ENCODE data around the gene TBXA2R.

TBXA2R gene

GRCh38 chr19:3627351-3627723, 20.7 kb upstream of the TBXA2R start:
- Histone ChIP-seq H3K36me3 (ENCODE audit: control insufficient read depth, insufficient read depth, low read length) (peaks cover 19% of the 10 kb centered on the region), H3K27ac (ENCODE audit: low read depth, low read length, severe bottlenecking) (no peak overlapping the region), H3K9me3 (ENCODE audit: control insufficient read depth, low read length) (no peaks in the 10 kb centered on the region), H3K4me3 (ENCODE audit: extremely low read depth, insufficient read depth, low read length, poor library complexity, severe bottlenecking) (peak overlapping the region; percentile 99), H3K4me1 (ENCODE audit: control insufficient read depth, insufficient read depth, low read length, poor library complexity, severe bottlenecking) (peaks cover 9% of the 10 kb centered on the region)
- 71 to 100% methylated on average over 1 to 4 of the region's 7 CpGs for WGBS, 2 experiments (ENCODE audit: insufficient coverage in 2 of 2)

- WGBS, 2 experiments (ENCODE audit: insufficient coverage in 2 of 2) = 0% methylated on average over 49 to 70 of the region's 80 CpGs
- Histone ChIP-seq H3K4me3 (ENCODE audit: extremely low read depth, insufficient read depth, low read length, poor library complexity, severe bottlenecking) (peak within 1 kb of the TSS; percentile 99), H3K27ac (ENCODE audit: low read depth, low read length, severe bottlenecking) (peak within 1 kb of the TSS; percentile 98), H3K9me3 (ENCODE audit: control insufficient read depth, low read length) (no peaks in the 10 kb centered on the region), H3K36me3 (ENCODE audit: control insufficient read depth, insufficient read depth, low read length) (peaks cover 17% of the 10 kb centered on the region), H3K4me1 (ENCODE audit: control insufficient read depth, insufficient read depth, low read length, poor library complexity, severe bottlenecking) (peaks cover 9% of the 10 kb centered on the region)
These were observed 20.0 kb upstream of the TBXA2R start, which contains the start of gene CACTIN for GRCh38 chr19:3626473-3627350. Gene CACTIN, minus strand, starts transcription at chr19:3626790. Its CDS starts 28 bp downstream, at chr19:3626762.

- peaks cover 17% of the 10 kb centered on the region for H3K36me3 ChIP-seq (ENCODE audit: control insufficient read depth, insufficient read depth, low read length)
- H3K9me3 ChIP-seq (ENCODE audit: control insufficient read depth, low read length) = no peaks in the 10 kb centered on the region
- peaks cover 9% of the 10 kb centered on the region for H3K4me1 ChIP-seq (ENCODE audit: control insufficient read depth, insufficient read depth, low read length, poor library complexity, severe bottlenecking)
- peak overlapping the region; percentile 99 for H3K4me3 ChIP-seq (ENCODE audit: extremely low read depth, insufficient read depth, low read length, poor library complexity, severe bottlenecking)
- WGBS, 2 experiments (ENCODE audit: insufficient coverage in 2 of 2) = 2% methylated on average over 21 of the region's 21 CpGs
- peak overlapping the region; percentile 45 for H3K27ac ChIP-seq (ENCODE audit: low read depth, low read length, severe bottlenecking)
These were observed 19.4 kb upstream of the TBXA2R start for GRCh38 chr19:3625996-3626472.

DNA sequence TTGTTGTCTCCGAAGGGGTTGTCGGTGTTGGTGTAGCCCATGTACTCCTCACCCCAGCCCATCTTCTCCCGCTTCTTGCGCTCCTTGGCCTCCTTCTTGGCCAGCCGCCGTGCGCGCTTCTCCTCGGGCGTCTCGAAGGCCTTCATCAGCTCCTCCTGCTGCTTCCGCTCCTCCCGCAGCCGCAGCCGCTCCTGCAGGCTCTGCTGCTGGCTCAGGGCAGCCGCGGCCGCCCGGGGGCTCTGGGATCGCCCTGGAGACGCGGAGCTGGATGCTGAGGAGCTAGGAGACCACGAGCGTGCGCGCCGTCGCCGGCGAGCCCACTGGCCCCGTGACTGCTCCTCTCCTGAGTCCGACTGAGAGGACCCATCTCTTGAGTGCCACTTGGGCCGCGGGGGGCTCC, 17.0 kb upstream of the TBXA2R start:
- no peak overlapping the region for H3K4me3 ChIP-seq (ENCODE audit: extremely low read depth, insufficient read depth, low read length, poor library complexity, severe bottlenecking)
- H3K27ac ChIP-seq (ENCODE audit: low read depth, low read length, severe bottlenecking) = no peak overlapping the region
- H3K9me3 ChIP-seq (ENCODE audit: control insufficient read depth, low read length) = no peaks in the 10 kb centered on the region
- H3K4me1 ChIP-seq (ENCODE audit: control insufficient read depth, insufficient read depth, low read length, poor library complexity, severe bottlenecking) = peaks cover 9% of the 10 kb centered on the region
- 96 to 98% methylated on average over 31 to 34 of the region's 34 CpGs for WGBS, 2 experiments (ENCODE audit: insufficient coverage in 2 of 2)
- peaks cover 23% of the 10 kb centered on the region for H3K36me3 ChIP-seq (ENCODE audit: control insufficient read depth, insufficient read depth, low read length)

DNA sequence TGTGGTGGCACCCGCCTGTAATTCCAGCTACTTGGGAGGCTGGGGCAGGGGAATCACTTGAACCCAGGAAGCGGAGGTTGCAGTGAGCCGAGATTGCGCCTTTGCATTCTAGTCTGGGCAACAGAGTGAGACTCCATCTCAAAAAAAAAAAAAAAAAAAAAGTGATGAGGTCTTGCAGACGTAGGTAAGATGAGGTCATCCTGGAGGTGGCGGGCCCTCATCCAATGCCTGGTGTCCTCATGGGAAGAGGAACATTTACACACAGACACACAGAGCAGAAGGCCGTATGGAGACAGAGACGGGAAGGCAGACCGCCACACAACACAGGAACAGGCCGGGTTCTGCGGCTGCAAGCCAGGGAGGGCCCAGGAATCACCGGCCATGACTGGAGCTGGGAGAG, 15.5 kb upstream of the TBXA2R start:
- WGBS, 2 experiments (ENCODE audit: insufficient coverage in 2 of 2) = 89 to 96% methylated on average over 6 to 9 of the region's 12 CpGs
- H3K4me1 ChIP-seq (ENCODE audit: control insufficient read depth, insufficient read depth, low read length, poor library complexity, severe bottlenecking) = peaks cover 11% of the 10 kb centered on the region
- H3K4me3 ChIP-seq (ENCODE audit: extremely low read depth, insufficient read depth, low read length, poor library complexity, severe bottlenecking) = no peak overlapping the region
- H3K9me3 ChIP-seq (ENCODE audit: control insufficient read depth, low read length) = no peaks in the 10 kb centered on the region
- H3K36me3 ChIP-seq (ENCODE audit: control insufficient read depth, insufficient read depth, low read length) = peaks cover 23% of the 10 kb centered on the region
- H3K27ac ChIP-seq (ENCODE audit: low read depth, low read length, severe bottlenecking) = no peak overlapping the region

DNA sequence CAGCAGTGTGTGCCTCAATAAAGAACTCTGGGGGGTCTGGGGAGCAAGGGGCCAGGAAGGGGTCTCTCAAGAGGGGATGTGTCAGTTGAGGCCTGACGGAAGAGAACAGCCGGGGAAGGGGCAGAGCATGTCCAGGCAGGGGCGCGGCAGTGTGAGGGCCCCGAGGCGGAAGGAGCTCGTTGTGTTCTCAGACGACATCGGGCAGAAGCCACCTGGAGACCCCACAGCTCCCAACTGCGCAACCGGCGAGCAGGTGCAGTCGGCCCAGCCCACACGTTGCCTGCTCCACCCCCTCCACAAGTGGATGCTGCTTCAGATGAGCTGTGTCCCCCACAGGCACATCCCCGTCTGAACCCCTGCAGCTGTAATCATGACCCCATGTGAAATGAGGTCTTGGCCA, 15.0 kb upstream of the TBXA2R start:
- H3K36me3 ChIP-seq (ENCODE audit: control insufficient read depth, insufficient read depth, low read length) = peaks cover 27% of the 10 kb centered on the region
- 98 to 99% methylated on average over 11 to 14 of the region's 15 CpGs for WGBS, 2 experiments (ENCODE audit: insufficient coverage in 2 of 2)
- H3K27ac ChIP-seq (ENCODE audit: low read depth, low read length, severe bottlenecking) = no peak overlapping the region
- H3K9me3 ChIP-seq (ENCODE audit: control insufficient read depth, low read length) = no peaks in the 10 kb centered on the region
- no peak overlapping the region for H3K4me3 ChIP-seq (ENCODE audit: extremely low read depth, insufficient read depth, low read length, poor library complexity, severe bottlenecking)
- H3K4me1 ChIP-seq (ENCODE audit: control insufficient read depth, insufficient read depth, low read length, poor library complexity, severe bottlenecking) = peaks cover 11% of the 10 kb centered on the region

- H3K4me3 ChIP-seq (ENCODE audit: extremely low read depth, insufficient read depth, low read length, poor library complexity, severe bottlenecking) = no peak overlapping the region
- no peak overlapping the region for H3K27ac ChIP-seq (ENCODE audit: low read depth, low read length, severe bottlenecking)
- peaks cover 27% of the 10 kb centered on the region for H3K36me3 ChIP-seq (ENCODE audit: control insufficient read depth, insufficient read depth, low read length)
- peaks cover 10% of the 10 kb centered on the region for H3K4me1 ChIP-seq (ENCODE audit: control insufficient read depth, insufficient read depth, low read length, poor library complexity, severe bottlenecking)
- 96% methylated on average over 17 to 23 of the region's 24 CpGs for WGBS, 2 experiments (ENCODE audit: insufficient coverage in 2 of 2)
- no peaks in the 10 kb centered on the region for H3K9me3 ChIP-seq (ENCODE audit: control insufficient read depth, low read length)
These were observed 14.3 kb upstream of the TBXA2R start for GRCh38 chr19:3620817-3621547.

DNA sequence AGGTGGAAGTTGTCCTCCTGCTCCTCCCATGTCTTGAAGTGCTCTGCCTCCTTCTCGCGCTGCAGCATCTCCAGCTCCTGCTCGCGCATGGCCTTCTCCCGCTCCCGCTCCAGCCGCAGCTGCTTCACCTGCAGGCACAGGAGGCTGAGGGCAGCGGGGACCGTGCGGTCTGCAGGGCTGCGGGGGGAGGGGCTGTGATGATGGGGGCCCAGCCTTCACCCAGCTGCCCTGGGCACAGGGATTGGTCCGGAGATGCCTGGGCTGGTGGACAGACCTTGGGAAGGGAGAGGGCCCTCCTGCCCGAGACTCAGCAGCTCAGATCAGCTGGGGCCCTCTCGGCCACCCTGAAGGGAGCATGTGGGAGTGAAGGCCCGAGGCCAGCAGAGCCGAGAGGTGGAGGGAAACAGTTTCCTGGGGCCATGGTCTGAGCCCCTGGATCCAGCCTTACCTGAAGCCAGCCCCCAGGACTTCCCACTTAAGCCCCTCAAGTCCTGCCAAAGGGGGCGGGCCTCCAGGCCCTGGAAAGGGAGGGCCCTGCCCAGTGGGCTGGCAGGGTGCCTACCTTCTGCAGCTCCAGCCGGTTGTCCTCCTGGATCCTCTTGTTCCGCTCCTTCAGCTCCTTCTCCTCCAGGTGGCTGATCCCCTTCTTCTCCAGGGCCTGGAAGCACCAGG, 13.6 kb upstream of the TBXA2R start:
- no peak overlapping the region for H3K4me3 ChIP-seq (ENCODE audit: extremely low read depth, insufficient read depth, low read length, poor library complexity, severe bottlenecking)
- no peaks in the 10 kb centered on the region for H3K9me3 ChIP-seq (ENCODE audit: control insufficient read depth, low read length)
- WGBS, 2 experiments (ENCODE audit: insufficient coverage in 2 of 2) = 93 to 94% methylated on average over 13 to 16 of the region's 19 CpGs
- H3K4me1 ChIP-seq (ENCODE audit: control insufficient read depth, insufficient read depth, low read length, poor library complexity, severe bottlenecking) = peaks cover 3% of the 10 kb centered on the region
- no peak overlapping the region for H3K27ac ChIP-seq (ENCODE audit: low read depth, low read length, severe bottlenecking)
- peaks cover 30% of the 10 kb centered on the region for H3K36me3 ChIP-seq (ENCODE audit: control insufficient read depth, insufficient read depth, low read length)

GRCh38 chr19:3619631-3620012, 12.9 kb upstream of the TBXA2R start:
- Histone ChIP-seq H3K9me3 (ENCODE audit: control insufficient read depth, low read length) (no peaks in the 10 kb centered on the region), H3K36me3 (ENCODE audit: control insufficient read depth, insufficient read depth, low read length) (peaks cover 35% of the 10 kb centered on the region), H3K27ac (ENCODE audit: low read depth, low read length, severe bottlenecking) (no peak overlapping the region), H3K4me1 (ENCODE audit: control insufficient read depth, insufficient read depth, low read length, poor library complexity, severe bottlenecking) (peaks cover 2% of the 10 kb centered on the region), H3K4me3 (ENCODE audit: extremely low read depth, insufficient read depth, low read length, poor library complexity, severe bottlenecking) (no peak overlapping the region)
- 94 to 97% methylated on average over 16 to 17 of the region's 17 CpGs for WGBS, 2 experiments (ENCODE audit: insufficient coverage in 2 of 2)

DNA sequence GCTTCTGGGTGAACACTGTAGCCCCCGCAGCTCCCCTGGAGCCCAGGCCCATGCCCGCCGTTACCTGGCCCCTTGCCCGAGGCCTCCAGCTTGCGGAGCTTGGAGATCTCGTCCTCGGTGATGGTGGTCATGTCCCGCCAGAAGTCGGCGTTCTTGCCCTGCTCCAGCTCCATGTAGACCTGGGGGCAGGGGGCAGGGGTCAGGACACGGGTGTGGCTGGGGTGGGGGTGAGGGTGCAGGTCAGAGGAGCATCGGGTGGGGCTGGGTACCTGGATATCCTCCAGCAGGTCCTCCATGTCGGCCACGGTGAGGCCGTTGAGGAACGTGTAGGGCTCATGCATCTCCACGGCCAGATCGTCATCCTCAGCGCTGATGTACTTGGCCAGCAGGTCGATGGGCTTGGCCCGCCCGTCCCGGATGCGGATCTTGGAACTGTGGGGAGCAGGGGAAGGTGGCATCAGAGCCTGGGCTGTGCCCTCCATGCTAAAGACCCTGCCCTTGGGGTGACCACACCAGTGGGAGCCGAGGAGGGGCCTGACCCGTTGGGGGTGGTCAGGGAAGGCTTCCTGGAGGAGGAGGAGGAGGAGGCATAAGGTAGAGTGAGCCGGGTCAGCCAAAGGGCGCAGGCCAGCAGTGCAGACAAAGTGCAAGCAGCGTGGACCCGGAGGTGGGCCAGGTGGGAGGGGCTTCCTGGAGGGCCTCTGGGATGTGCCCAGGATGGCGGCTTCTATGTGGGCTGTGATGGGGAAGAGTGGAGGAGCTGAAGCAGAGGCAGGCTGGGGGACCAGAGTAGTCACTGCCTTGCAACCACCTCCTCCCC, 12.3 kb upstream of the TBXA2R start:
- Histone ChIP-seq H3K9me3 (ENCODE audit: control insufficient read depth, low read length) (no peaks in the 10 kb centered on the region), H3K36me3 (ENCODE audit: control insufficient read depth, insufficient read depth, low read length) (peaks cover 35% of the 10 kb centered on the region), H3K27ac (ENCODE audit: low read depth, low read length, severe bottlenecking) (no peak overlapping the region), H3K4me1 (ENCODE audit: control insufficient read depth, insufficient read depth, low read length, poor library complexity, severe bottlenecking) (peaks cover 2% of the 10 kb centered on the region), H3K4me3 (ENCODE audit: extremely low read depth, insufficient read depth, low read length, poor library complexity, severe bottlenecking) (no peak overlapping the region)
- whole genome bisulfite sequencing, 2 experiments (ENCODE audit: insufficient coverage in 2 of 2) = 93 to 96% methylated on average over 21 to 28 of the region's 31 CpGs
